ENCODE results near the gene ZBTB17.

GRCh38 chr1:16017461-16018303 is 41.8 kb upstream of the ZBTB17 start, which contains the start of gene HSPB7:
- no peak for TF ChIP-seq POLR2A (IDR thresholded peaks at IDR 0.05)
- TF ChIP-seq CTCF (IDR thresholded peaks at IDR 0.05) = no peak

All from Peyer's patch (tissue), 4 donors.